HG03571 (cell line): ENCODE data around the gene CFAP61.
A peak's percentile ranks its signal among the peaks of the same experiment; 100 is the strongest.
"Not testable (repeated sequence)": the region's sequence is repeated elsewhere in the genome, so short reads cannot be mapped to it uniquely, and the experiment has no call there.

ENCODE experiments used
- ATAC-seq: cut with Tn5 transposase; IDR thresholded peaks from one replicate; pipeline ENCODE4 v1.9.1; 2021; ENCODE audit not compliant: unreplicated experiment

Gene CFAP61

GRCh38 chr20:20052074-20052970 lies at the start of gene CFAP61, which contains the start of gene CRNKL1:
Gene CFAP61, plus strand, starts transcription at chr20:20052532. Its CDS starts 4,122 bp downstream, at chr20:20056654.
Gene CRNKL1, minus strand, starts transcription at chr20:20052466. Its CDS starts 124 bp downstream, at chr20:20052342.
- ATAC-seq: peak; percentile 93

GRCh38 chr20:20003031-20003954 lies 49.0 kb upstream of the CFAP61 start:
- no peak for ATAC-seq

GRCh38 chr20:20003955-20004322 lies 48.4 kb upstream of the CFAP61 start:
- not testable (repeated sequence) for ATAC-seq

- ATAC-seq: no peak
These were observed 47.0 kb upstream of the CFAP61 start for GRCh38 chr20:20005342-20005741.

GRCh38 chr20:20009784-20010253 lies 42.5 kb upstream of the CFAP61 start:
- ATAC-seq: no peak

- ATAC-seq: no peak
These were observed 41.5 kb upstream of the CFAP61 start for GRCh38 chr20:20010639-20011500.

- no peak for ATAC-seq
These were observed 39.8 kb upstream of the CFAP61 start for GRCh38 chr20:20012541-20012940.

GRCh38 chr20:20014659-20015058 lies 37.7 kb upstream of the CFAP61 start:
- ATAC-seq: no peak

GRCh38 chr20:20017001-20017843 lies 35.1 kb upstream of the CFAP61 start, which contains the start of gene NAA20:
Gene NAA20, plus strand, starts transcription at chr20:20017362. Its CDS starts 35 bp downstream, at chr20:20017397.
- ATAC-seq: peak; percentile 99

GRCh38 chr20:20017844-20018185 lies 34.5 kb upstream of the CFAP61 start:
- ATAC-seq: no peak

GRCh38 chr20:20018366-20018765 lies 34.0 kb upstream of the CFAP61 start:
- no peak for ATAC-seq

GRCh38 chr20:20019123-20019522 lies 33.2 kb upstream of the CFAP61 start:
- no peak for ATAC-seq

- no peak for ATAC-seq
These were observed 31.4 kb upstream of the CFAP61 start for GRCh38 chr20:20020908-20021307.

GRCh38 chr20:20021835-20022234 lies 30.5 kb upstream of the CFAP61 start:
- no peak for ATAC-seq

GRCh38 chr20:20022498-20022897 lies 29.8 kb upstream of the CFAP61 start:
- ATAC-seq: no peak

- ATAC-seq: no peak
These were observed 28.9 kb upstream of the CFAP61 start for GRCh38 chr20:20023395-20023794.

GRCh38 chr20:20024942-20025341 lies 27.4 kb upstream of the CFAP61 start:
- ATAC-seq: no peak

GRCh38 chr20:20027284-20027683 lies 25.0 kb upstream of the CFAP61 start:
- no peak for ATAC-seq

- ATAC-seq: no peak
These were observed 20.5 kb upstream of the CFAP61 start for GRCh38 chr20:20031790-20032189.

- no peak for ATAC-seq
These were observed 17.8 kb upstream of the CFAP61 start for GRCh38 chr20:20034486-20034885.
